ENCODE measurements around the gene SLC7A5.
"Not testable (repeated sequence)": the region's sequence is repeated elsewhere in the genome, so short reads cannot be mapped to it uniquely, and the experiment has no call there.

DNA sequence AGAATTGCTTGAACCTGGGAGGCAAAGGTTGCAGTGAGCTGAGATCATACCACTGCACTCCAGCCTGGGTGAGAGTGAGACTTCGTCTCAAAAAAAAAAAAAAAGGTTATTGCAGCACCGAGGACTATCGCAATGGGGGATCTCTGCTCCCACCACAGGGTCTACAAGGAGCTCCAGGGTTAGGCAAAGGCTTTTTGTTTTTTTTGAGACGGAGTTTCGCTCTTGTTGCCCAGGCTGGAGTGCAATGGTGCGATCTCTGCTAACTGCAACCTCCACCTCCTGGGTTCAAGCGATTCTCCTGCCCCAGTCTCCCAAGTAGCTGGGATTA lies 41.8 kb downstream of the SLC7A5 start:
- TF ChIP-seq, protein P1, sequence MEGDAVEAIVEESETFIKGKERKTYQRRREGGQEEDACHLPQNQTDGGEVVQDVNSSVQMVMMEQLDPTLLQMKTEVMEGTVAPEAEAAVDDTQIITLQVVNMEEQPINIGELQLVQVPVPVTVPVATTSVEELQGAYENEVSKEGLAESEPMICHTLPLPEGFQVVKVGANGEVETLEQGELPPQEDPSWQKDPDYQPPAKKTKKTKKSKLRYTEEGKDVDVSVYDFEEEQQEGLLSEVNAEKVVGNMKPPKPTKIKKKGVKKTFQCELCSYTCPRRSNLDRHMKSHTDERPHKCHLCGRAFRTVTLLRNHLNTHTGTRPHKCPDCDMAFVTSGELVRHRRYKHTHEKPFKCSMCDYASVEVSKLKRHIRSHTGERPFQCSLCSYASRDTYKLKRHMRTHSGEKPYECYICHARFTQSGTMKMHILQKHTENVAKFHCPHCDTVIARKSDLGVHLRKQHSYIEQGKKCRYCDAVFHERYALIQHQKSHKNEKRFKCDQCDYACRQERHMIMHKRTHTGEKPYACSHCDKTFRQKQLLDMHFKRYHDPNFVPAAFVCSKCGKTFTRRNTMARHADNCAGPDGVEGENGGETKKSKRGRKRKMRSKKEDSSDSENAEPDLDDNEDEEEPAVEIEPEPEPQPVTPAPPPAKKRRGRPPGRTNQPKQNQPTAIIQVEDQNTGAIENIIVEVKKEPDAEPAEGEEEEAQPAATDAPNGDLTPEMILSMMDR (IDR thresholded peaks at IDR 0.05; ENCODE audit: low read length) = not testable (repeated sequence)
- not testable (repeated sequence) for TF ChIP-seq EZH2 (optimal IDR thresholded peaks at IDR 0.05; ENCODE audit: low read depth, low read length); EZH2phosphoT487 (IDR thresholded peaks at IDR 0.05; ENCODE audit: low read length)

Measured in MM.1S (cell line).